ENCODE data around the gene TBC1D22A. TPM values are rescaled to one million over a fixed set of nuclear protein-coding genes. Genes with fewer than 3 reads are reported as not detected.

TBC1D22A gene
- total RNA-seq, 2 experiments from 2014 or later = 36.0 to 38.0 TPM

- Mint-ChIP-seq H3K4me1 (peaks cover 6% of the 10 kb centered on the region), H3K27me3 (no peaks in the 10 kb centered on the region), H3K4me3 (no peak overlapping the region), H3K9me3 (ENCODE audit: low read depth) (no peaks in the 10 kb centered on the region), H3K36me3 (ENCODE audit: low read depth) (no peaks in the 10 kb centered on the region), H3K27ac (no peak overlapping the region)
- ATAC-seq (no peak), DNase-seq (no peak)
- ChIA-PET POLR2A (no interaction called here), CTCF (no interaction called here)
- intact Hi-C loops (cut with DNase I, micrococcal nuclease) = no loop called here
Measured at GRCh38 chr22:47052236-47053012, 290.0 kb downstream of the TBC1D22A start.

DNA sequence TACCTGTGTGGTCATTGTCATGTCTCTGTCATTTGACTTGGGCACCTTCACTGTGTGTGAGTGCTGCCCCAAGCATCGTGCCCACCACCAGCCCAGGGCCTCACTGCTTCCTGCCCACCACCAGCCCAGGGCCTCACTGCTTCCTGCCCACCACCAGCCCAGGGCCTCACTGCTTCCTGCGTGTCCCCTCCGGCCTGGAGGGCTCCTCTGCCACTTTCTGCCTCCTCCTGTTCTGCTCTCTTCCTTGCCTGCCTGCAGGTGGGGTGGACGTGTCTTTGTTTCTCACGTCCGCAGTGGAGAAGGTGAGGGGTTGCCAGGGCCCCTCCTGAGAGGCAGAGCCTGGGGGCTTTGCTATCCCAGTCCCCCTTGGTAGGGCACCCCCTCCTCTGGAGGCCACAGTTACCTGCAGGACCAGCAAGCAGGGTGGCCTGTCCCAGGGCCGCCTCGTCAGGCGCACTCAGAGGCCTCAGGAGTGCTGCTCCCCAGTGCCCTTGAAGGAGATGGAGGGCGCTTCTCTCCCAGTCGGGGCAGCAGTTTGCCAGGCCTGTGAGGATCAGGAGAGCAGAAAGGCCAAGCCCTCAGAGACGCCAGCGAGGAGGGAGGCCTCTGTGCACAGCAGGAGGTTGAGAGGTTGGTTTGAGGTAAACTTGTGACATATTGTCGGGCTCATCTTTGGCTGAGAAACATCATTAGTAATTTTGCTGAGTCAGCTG lies 290.7 kb downstream of the TBC1D22A start:
- H3K27me3 Mint-ChIP-seq = no peaks in the 10 kb centered on the region
- H3K4me1 Mint-ChIP-seq = peaks cover 6% of the 10 kb centered on the region
- no peaks in the 10 kb centered on the region for H3K36me3 Mint-ChIP-seq (ENCODE audit: low read depth)
- intact Hi-C loops (cut with DNase I, micrococcal nuclease) = no loop called here
- ChIA-PET CTCF (no interaction called here), POLR2A (no interaction called here)
- ATAC-seq = no peak
- no peak overlapping the region for H3K27ac Mint-ChIP-seq
- no peak overlapping the region for H3K4me3 Mint-ChIP-seq
- no peak for DNase-seq
- H3K9me3 Mint-ChIP-seq (ENCODE audit: low read depth) = no peaks in the 10 kb centered on the region

DNA sequence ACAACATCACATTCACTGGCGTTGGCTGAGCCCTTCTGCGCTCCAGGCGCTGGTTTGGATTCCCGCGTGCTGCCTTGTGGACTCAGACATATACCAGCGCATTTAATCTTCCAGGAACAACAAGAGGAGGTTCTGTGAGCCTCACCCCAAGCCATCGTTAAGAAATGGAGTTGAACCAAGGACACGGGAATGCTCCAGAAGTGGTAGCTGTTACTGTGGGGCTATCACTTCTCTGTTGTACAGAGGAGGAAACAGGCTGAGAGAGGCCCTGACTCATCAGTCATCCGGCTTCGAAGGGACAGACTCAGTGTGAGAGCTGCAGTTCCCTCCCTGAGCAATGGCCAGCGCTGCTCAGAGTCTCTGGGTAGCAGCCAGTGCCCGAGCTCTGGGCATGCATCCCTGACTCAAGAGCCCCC lies 291.3 kb downstream of the TBC1D22A start:
- peaks cover 6% of the 10 kb centered on the region for H3K4me1 Mint-ChIP-seq
- DNase-seq = no peak
- no peaks in the 10 kb centered on the region for H3K9me3 Mint-ChIP-seq (ENCODE audit: low read depth)
- intact Hi-C loops (cut with DNase I, micrococcal nuclease) = no loop called here
- no peaks in the 10 kb centered on the region for H3K27me3 Mint-ChIP-seq
- no peak overlapping the region for H3K4me3 Mint-ChIP-seq
- H3K36me3 Mint-ChIP-seq (ENCODE audit: low read depth) = no peaks in the 10 kb centered on the region
- POLR2A ChIA-PET = no interaction called here
- no peak overlapping the region for H3K27ac Mint-ChIP-seq
- CTCF ChIA-PET = no interaction called here
- no peak for ATAC-seq

DNA sequence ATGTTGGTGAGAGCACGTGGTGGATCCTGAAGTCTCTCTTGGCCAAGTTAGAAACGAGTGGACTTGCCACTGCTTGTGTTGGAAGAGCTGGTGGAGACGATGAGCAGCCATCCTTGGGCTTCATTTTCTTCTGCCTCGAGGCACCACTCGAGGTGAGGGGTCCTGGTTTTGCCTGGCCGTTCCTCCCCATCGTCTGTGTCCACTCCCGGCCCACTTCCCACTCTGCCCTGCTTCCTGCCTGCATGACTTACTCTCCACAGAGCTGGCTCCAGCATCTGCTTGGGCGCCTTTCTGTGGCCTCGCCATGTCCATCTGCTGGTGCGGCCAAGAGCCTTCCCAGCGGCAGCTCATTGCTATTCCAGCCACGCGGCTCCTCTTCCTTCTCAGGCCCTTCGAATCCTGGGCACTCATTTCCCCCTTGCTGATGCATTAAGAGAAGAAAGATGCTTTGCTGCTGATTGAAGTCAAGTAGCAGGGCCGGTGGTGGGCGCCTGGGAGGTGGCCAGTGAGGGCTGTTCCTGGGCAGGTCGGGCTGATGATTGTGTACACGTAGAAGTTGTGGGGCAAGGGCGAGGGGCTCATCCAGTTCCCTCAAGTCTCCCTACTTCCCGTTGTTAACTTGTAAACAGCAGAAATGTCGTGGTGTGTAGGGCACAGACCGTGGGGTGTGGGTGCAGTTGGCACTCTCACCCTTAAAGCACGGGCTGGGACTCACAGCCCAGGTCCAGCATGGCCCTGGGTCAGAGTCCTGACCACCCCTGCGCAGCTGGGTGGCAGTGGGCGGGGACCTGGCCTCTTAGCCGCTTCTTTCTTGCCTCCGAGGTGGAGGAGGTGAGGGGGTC lies 292.0 kb downstream of the TBC1D22A start:
- CTCF ChIA-PET = no interaction called here
- POLR2A ChIA-PET = no interaction called here
- ATAC-seq (no peak), DNase-seq (no peak)
- intact Hi-C loops (cut with DNase I, micrococcal nuclease) = no loop called here
- peaks cover 2% of the 10 kb centered on the region for H3K4me1 Mint-ChIP-seq
- H3K4me3 Mint-ChIP-seq = no peak overlapping the region
- no peak overlapping the region for H3K27ac Mint-ChIP-seq
- H3K36me3 Mint-ChIP-seq (ENCODE audit: low read depth) = no peaks in the 10 kb centered on the region
- no peaks in the 10 kb centered on the region for H3K27me3 Mint-ChIP-seq
- H3K9me3 Mint-ChIP-seq (ENCODE audit: low read depth) = no peaks in the 10 kb centered on the region

DNA sequence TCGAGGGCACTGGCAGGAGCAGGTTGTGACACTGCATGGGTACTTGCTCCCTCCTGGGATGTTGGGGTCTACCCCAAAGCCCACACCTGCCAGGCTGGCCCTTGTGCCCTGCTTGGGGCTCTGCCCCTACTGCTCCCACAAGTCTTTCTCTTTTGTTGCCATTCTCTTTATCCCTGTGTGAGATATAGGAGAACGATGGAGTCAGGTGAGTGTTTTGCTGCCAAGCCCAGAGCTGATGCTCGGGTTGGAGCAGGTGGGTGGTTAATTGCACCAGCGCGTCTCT lies 292.6 kb downstream of the TBC1D22A start:
- ATAC-seq (no peak), DNase-seq (no peak)
- no peak overlapping the region for H3K27ac Mint-ChIP-seq
- intact Hi-C loops (cut with DNase I, micrococcal nuclease) = no loop called here
- H3K9me3 Mint-ChIP-seq (ENCODE audit: low read depth) = no peaks in the 10 kb centered on the region
- POLR2A ChIA-PET = no interaction called here
- H3K4me3 Mint-ChIP-seq = no peak overlapping the region
- H3K36me3 Mint-ChIP-seq (ENCODE audit: low read depth) = no peaks in the 10 kb centered on the region
- CTCF ChIA-PET = no interaction called here
- no peaks in the 10 kb centered on the region for H3K27me3 Mint-ChIP-seq
- H3K4me1 Mint-ChIP-seq = no peaks in the 10 kb centered on the region

- ChIA-PET POLR2A (no interaction called here), CTCF (no interaction called here)
- Mint-ChIP-seq H3K4me3 (no peak overlapping the region), H3K27me3 (no peaks in the 10 kb centered on the region), H3K9me3 (ENCODE audit: low read depth) (no peaks in the 10 kb centered on the region), H3K27ac (no peak overlapping the region), H3K36me3 (ENCODE audit: low read depth) (no peaks in the 10 kb centered on the region), H3K4me1 (no peaks in the 10 kb centered on the region)
- ATAC-seq (no peak), DNase-seq (no peak)
- intact Hi-C loops (cut with DNase I, micrococcal nuclease) = no loop called here
Measured at GRCh38 chr22:47055461-47055860, 293.0 kb downstream of the TBC1D22A start.

DNA sequence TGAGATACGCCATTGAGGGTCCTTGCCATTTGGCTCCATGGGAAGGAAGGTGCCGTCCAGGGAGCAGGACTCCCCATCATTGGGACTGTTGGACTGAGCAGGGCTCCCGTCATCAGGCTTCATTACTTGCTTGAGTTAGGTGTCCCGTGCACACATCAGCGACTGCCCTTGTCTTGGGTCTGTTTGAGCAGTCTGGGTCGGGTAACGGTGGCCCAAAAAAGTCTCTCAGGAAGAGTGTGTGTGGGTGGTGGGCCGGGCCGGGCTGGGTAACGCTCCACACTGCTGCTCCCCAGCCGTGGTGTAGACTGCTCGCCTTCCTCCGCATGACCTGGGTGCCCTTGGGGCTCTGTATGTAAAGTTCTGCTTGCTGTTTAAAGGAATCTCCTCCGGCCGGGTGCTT lies 293.5 kb downstream of the TBC1D22A start:
- Mint-ChIP-seq H3K27me3 (no peaks in the 10 kb centered on the region), H3K4me3 (no peak overlapping the region)

GRCh38 chr22:47056361-47056760 lies 293.9 kb downstream of the TBC1D22A start:
- Mint-ChIP-seq H3K27me3 (no peaks in the 10 kb centered on the region), H3K36me3 (ENCODE audit: low read depth) (peaks cover 5% of the 10 kb centered on the region), H3K9me3 (ENCODE audit: low read depth) (no peaks in the 10 kb centered on the region), H3K4me3 (no peak overlapping the region), H3K4me1 (no peaks in the 10 kb centered on the region), H3K27ac (no peak overlapping the region)
- ChIA-PET POLR2A (no interaction called here), CTCF (no interaction called here)
- DNase-seq (no peak), ATAC-seq (no peak)
- intact Hi-C loops (cut with DNase I, micrococcal nuclease) = no loop called here

More for the DNA sequence above, 293.5 kb downstream of the TBC1D22A start:
- Mint-ChIP-seq H3K27ac (no peak overlapping the region), H3K4me1 (no peaks in the 10 kb centered on the region), H3K36me3 (ENCODE audit: low read depth) (peaks cover 2% of the 10 kb centered on the region), H3K9me3 (ENCODE audit: low read depth) (no peaks in the 10 kb centered on the region)
- DNase-seq (no peak), ATAC-seq (no peak)
- intact Hi-C loops (cut with DNase I, micrococcal nuclease) = no loop called here
- POLR2A ChIA-PET = no interaction called here
- CTCF ChIA-PET = no interaction called here

DNA sequence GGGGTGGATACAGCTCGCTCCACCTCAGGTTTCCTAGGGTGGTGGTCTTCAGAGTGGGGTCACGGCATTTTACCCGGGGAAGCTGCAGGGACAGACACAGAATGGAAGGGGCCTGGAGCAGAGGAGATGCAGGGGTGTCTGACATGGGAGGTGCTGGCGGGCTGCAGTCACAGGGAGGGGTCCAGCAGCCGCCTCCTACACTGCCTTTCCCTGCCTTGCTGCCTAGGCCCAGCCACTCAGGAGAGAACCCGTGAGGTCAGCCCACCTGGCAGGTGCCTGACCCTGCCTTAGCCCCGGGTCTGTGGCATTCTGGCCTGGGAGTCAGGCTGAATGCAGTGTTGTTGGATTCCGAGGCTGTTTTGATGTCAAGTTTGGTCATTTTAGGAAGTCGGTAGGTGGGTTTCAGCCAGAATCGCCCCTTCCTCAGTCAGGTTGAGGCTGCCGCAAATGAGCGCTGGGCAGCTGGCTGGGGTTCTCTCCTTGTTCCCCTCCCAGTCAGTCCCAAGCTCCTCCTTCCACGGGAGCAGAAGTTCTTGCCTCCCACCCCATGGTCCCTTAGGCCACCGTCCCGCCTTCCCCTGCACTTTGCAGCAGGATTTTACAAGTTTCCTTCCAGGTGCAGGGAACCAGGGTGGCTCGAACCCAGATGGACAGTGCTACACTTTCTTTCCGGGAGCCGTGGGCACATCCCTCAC lies 294.5 kb downstream of the TBC1D22A start:
- no peaks in the 10 kb centered on the region for H3K9me3 Mint-ChIP-seq (ENCODE audit: low read depth)
- CTCF ChIA-PET = no interaction called here
- DNase-seq (no peak), ATAC-seq (no peak)
- peaks cover 6% of the 10 kb centered on the region for H3K36me3 Mint-ChIP-seq (ENCODE audit: low read depth)
- POLR2A ChIA-PET = no interaction called here
- H3K27me3 Mint-ChIP-seq = no peaks in the 10 kb centered on the region
- H3K4me3 Mint-ChIP-seq = no peak overlapping the region
- intact Hi-C loops (cut with DNase I, micrococcal nuclease) = no loop called here
- no peak overlapping the region for H3K27ac Mint-ChIP-seq
- H3K4me1 Mint-ChIP-seq = no peaks in the 10 kb centered on the region

DNA sequence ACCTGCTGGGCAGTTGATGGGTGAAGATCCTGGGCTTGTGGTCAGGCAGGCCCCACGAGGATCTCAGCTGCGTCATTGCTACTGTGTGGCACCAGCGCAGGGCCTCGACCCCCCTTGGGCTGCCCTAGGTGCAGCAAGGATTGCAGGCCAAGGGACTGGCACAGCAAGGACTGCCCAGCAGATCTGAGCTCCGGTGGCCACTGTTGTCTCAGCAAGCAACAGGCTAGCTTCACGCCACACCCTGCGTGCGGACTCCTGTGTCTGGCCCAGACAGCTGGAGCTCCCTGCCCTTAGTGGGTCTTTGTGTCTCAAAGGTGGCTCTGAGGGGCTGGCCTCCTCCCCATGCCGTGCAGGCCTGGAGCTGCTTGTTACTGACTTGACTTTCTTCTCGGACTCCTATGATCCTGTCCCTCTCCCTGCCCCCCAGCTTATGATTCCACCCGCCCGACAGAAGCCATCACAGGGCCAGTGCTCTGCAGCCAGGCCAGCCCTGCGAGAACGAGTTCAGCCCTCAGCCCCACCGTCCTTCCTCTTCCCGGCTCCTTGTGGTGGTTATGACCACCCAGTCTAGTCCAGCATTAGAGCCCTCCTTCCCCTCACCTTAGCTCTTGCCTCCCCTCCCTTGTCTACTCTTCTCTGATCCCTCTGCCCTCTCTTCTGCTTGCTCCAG lies 295.6 kb downstream of the TBC1D22A start:
- H3K4me3 Mint-ChIP-seq = no peak overlapping the region
- ATAC-seq (no peak), DNase-seq (no peak)
- H3K9me3 Mint-ChIP-seq (ENCODE audit: low read depth) = no peaks in the 10 kb centered on the region
- peaks cover 18% of the 10 kb centered on the region for H3K36me3 Mint-ChIP-seq (ENCODE audit: low read depth)
- no peak overlapping the region for H3K27ac Mint-ChIP-seq
- CTCF ChIA-PET = interaction anchor here (0.7 kb wide), 1 partner anchor 71 kb away, joined by 3 read pairs; no protein-coding TSS in a partner anchor
- H3K27me3 Mint-ChIP-seq = no peaks in the 10 kb centered on the region
- POLR2A ChIA-PET = interaction anchor here (0.6 kb wide), 1 partner anchor 226 kb away, joined by 7 read pairs; no protein-coding TSS in a partner anchor
- H3K4me1 Mint-ChIP-seq = no peaks in the 10 kb centered on the region
- intact Hi-C loops (cut with DNase I, micrococcal nuclease) = no loop called here

- no peaks in the 10 kb centered on the region for H3K4me1 Mint-ChIP-seq
- ATAC-seq = no peak
- no peaks in the 10 kb centered on the region for H3K9me3 Mint-ChIP-seq (ENCODE audit: low read depth)
- DNase-seq = no peak
- POLR2A ChIA-PET = no interaction called here
- no peaks in the 10 kb centered on the region for H3K27me3 Mint-ChIP-seq
- intact Hi-C loops (cut with DNase I, micrococcal nuclease) = no loop called here
- peaks cover 19% of the 10 kb centered on the region for H3K36me3 Mint-ChIP-seq (ENCODE audit: low read depth)
- CTCF ChIA-PET = interaction anchor here (0.8 to 1.0 kb wide), 2 partner anchors 213 to 301 kb away, joined by 3 read pairs; no protein-coding TSS in a partner anchor
- no peak overlapping the region for H3K27ac Mint-ChIP-seq
- no peak overlapping the region for H3K4me3 Mint-ChIP-seq
Measured at GRCh38 chr22:47059076-47059475, 296.6 kb downstream of the TBC1D22A start.

All from activated CD4-positive, alpha-beta T cell treated with anti-CD3 and anti-CD28 coated beads for 36 hours (primary cell).